CD4-positive, alpha-beta memory T cell (primary cell): ENCODE results near the gene EPHB2. TPM values are rescaled to one million over a fixed set of nuclear protein-coding genes. Genes with fewer than 3 reads are reported as not detected.

Source experiments
- CTCF ChIA-PET: fragments of 350-600 bp; sonication (Branson Sonifier 250); formaldehyde crosslinking; loops from one replicate; lab custom pipeline; 2021; ENCODE audit warnings: inconsistent platforms; ENCODE audit not compliant: partially characterized antibody; lab: Charles Lee
- POLR2A ChIA-PET: fragments of 350-600 bp; sonication (Branson Sonifier 250); formaldehyde crosslinking; loops from one replicate; lab custom pipeline; 2021; ENCODE audit not compliant: partially characterized antibody; lab: Charles Lee
- DNase-seq, 5 donors: peaks; one replicate each; pipeline versions ENCODE4 v3.0.0 to v3.0.0-alpha.2; 2020 to 2022; ENCODE audit warnings: mixed read lengths in 1 of 5
- H3K27ac ChIP-seq: one replicate; pipeline ENCODE4 v1.7.0; 2013; ENCODE audit warnings: low read depth, low read length
- H3K27me3 ChIP-seq: 2 replicates; pipeline ENCODE4 v1.7.0; 2013; ENCODE audit warnings: mild to moderate bottlenecking, low read length, moderate library complexity; ENCODE audit not compliant: insufficient read depth
- H3K36me3 ChIP-seq: 2 replicates; pipeline ENCODE4 v1.7.0; 2013; ENCODE audit warnings: mild to moderate bottlenecking, low read length, moderate library complexity; ENCODE audit not compliant: insufficient read depth
- H3K4me1 ChIP-seq: 2 replicates; pipeline ENCODE4 v1.7.0; 2013; ENCODE audit warnings: mild to moderate bottlenecking, low read length, moderate library complexity; ENCODE audit not compliant: insufficient read depth
- H3K4me3 ChIP-seq, 2 donors: one replicate each; pipeline ENCODE4 v1.7.0; 2013; ENCODE audit warnings: low read length in 2 of 2, mild to moderate bottlenecking in 1 of 2
- H3K9me3 ChIP-seq, 2 donors: one replicate each; pipeline ENCODE4 v1.7.0; 2013; ENCODE audit warnings: low read length in 2 of 2, control low read depth in 1 of 2; ENCODE audit not compliant: control insufficient read depth in 1 of 2
- H3K27ac Mint-ChIP-seq, 7 donors: one replicate each; pipeline ENCODE4 v1.8.0; 2020 to 2021; ENCODE audit warnings: mixed read lengths in 7 of 7, mild to moderate bottlenecking in 6 of 7, inconsistent platforms in 3 of 7, moderate library complexity in 3 of 7
- H3K27me3 Mint-ChIP-seq, 2 donors: one replicate each; pipeline ENCODE4 v1.8.0; 2020 to 2021; ENCODE audit warnings: mixed read lengths in 2 of 2
- H3K36me3 Mint-ChIP-seq, 2 donors: one replicate each; pipeline ENCODE4 v1.8.0; 2020 to 2021; ENCODE audit warnings: mixed read lengths in 2 of 2, inconsistent platforms in 1 of 2, mild to moderate bottlenecking in 1 of 2
- H3K4me1 Mint-ChIP-seq, 4 donors: one replicate each; pipeline ENCODE4 v1.8.0; 2020 to 2021; ENCODE audit warnings: mixed read lengths in 4 of 4, mild to moderate bottlenecking in 1 of 4
- H3K4me3 Mint-ChIP-seq, 8 donors: one replicate each; pipeline ENCODE4 v1.8.0; 2020 to 2021; ENCODE audit warnings: mixed read lengths in 8 of 8, mild to moderate bottlenecking in 7 of 8, moderate library complexity in 6 of 8, inconsistent platforms in 3 of 8
- H3K9me3 Mint-ChIP-seq, 8 donors: one replicate each; pipeline ENCODE4 v1.8.0; 2020 to 2021; ENCODE audit warnings: mixed read lengths in 8 of 8, mild to moderate bottlenecking in 5 of 8, inconsistent platforms in 3 of 8, moderate library complexity in 1 of 8
- intact Hi-C: fragments of 100-400 bp; cut with micrococcal nuclease; formaldehyde crosslinking; loops from one replicate; pipeline ENCODE4 v1.15.1; 2023
- microRNA-seq: library from miRNA; unstranded; fragments of <30 nt; microRNA quantifications from one replicate; pipeline ENCODE4 v1.2.0, GENCODE V29; 2021; ENCODE audit warnings: borderline replicate concordance, borderline number of aligned reads, borderline microRNAs expressed, mixed read lengths
- polyA plus RNA-seq, 2 donors: library from polyadenylated mRNA; unstranded; fragments of 300-500 nt; fragmentation: Illumina TruSeq; gene quantifications; one replicate each; pipeline ENCODE4 v1.2.3, GENCODE V29; 2021
- total RNA-seq, 2 experiments: library from RNA; stranded (reverse); gene quantifications; one replicate each; pipeline ENCODE4 v1.2.3, GENCODE V29; 2021

The EPHB2 gene
- total and polyA plus RNA-seq, 4 experiments from 2014 or later, result 0.35 to 0.36 TPM; not detected in 2

DNA sequence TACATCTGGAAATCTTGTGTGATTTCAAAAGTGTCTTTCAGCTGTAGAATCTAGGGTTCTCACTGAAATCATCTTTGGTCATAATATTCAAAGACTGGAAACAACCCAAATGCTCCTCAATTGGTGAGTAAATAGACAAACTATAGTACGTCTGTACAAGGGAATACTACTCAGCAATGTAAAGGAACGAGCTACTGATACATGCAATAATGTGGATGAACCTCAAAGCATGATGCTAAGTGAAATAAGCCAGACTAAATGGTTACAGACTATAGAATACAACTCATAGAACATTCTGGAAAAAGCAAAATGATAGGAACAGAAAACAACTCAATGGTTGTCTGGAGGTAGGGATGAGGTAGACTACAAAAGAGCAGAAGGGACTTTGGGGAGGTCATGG lies 259.5 kb downstream of the EPHB2 start:
- no peaks in the 10 kb centered on the region for H3K9me3 ChIP-seq
- H3K27me3 Mint-ChIP-seq, result peaks cover 36 to 38% of the 10 kb centered on the region in 2 donors
- no peaks in the 10 kb centered on the region for H3K36me3 ChIP-seq
- peaks cover 0 to 5% of the 10 kb centered on the region in 2 donors for H3K36me3 Mint-ChIP-seq
- no peak overlapping the region for H3K4me3 ChIP-seq
- no peak for DNase-seq
- CTCF ChIA-PET, result no interaction called here
- intact Hi-C loops, result no loop called here
- H3K4me1 ChIP-seq, result no peaks in the 10 kb centered on the region
- H3K9me3 Mint-ChIP-seq, result peaks cover 4 to 21% (median 11%) of the 10 kb centered on the region in 8 donors
- no peak overlapping the region for H3K27ac ChIP-seq
- peaks cover 21% of the 10 kb centered on the region for H3K27me3 ChIP-seq
- no peak overlapping the region for H3K27ac Mint-ChIP-seq
- no peaks in the 10 kb centered on the region for H3K4me1 Mint-ChIP-seq
- no peak overlapping the region for H3K4me3 Mint-ChIP-seq
- POLR2A ChIA-PET, result no interaction called here

Small RNAs within 50 kb of the gene (microRNA-seq; reads per million reads assigned to microRNA genes)
- gene MIR4253 (not detected), gene MIR4684 (not detected)

Other genes with a start within 250 kb of the EPHB2 start
- not detected for gene EPHA8, start 147.3 kb upstream of the EPHB2 start, total RNA-seq
- gene EPHA8, start 147.3 kb upstream of the EPHB2 start, polyA plus RNA-seq, result not detected
- 1 to 10 TPM; 1.2 to 2.2 TPM for gene C1QA, start 74.2 kb upstream of the EPHB2 start, total RNA-seq
- not detected for gene C1QA, start 74.2 kb upstream of the EPHB2 start, polyA plus RNA-seq
- gene C1QC, start 67.2 kb upstream of the EPHB2 start, total RNA-seq, result 1 to 10 TPM; 3.3 to 3.8 TPM
- gene C1QC, start 67.2 kb upstream of the EPHB2 start, polyA plus RNA-seq, result not detected
- 1 to 10 TPM; 2.1 to 2.9 TPM for gene C1QB, start 57.6 kb upstream of the EPHB2 start, total RNA-seq
- gene C1QB, start 57.6 kb upstream of the EPHB2 start, polyA plus RNA-seq, result not detected